Karpas-422 (cell line): ENCODE data around the gene COL8A1. TPM values are rescaled to one million over a fixed set of nuclear protein-coding genes. Genes with fewer than 3 reads are reported as not detected.
"Not testable (repeated sequence)": the region's sequence is repeated elsewhere in the genome, so short reads cannot be mapped to it uniquely, and the experiment has no call there.

Experiments used
- DNase-seq: peaks from one replicate; pipeline ENCODE4 v3.0.0-alpha.2; 2015
- H2AFZ ChIP-seq: fragments of 200-600 bp; sonication (generic); 2 replicates; pipeline ENCODE4 v1.6.1; 2014; ENCODE audit warnings: antibody characterized with exemption, low read length, mixed read lengths
- H3K27ac ChIP-seq: fragments of 200-600 bp; sonication (generic); 2 replicates; pipeline ENCODE4 v1.5.1; 2014; ENCODE audit warnings: mild to moderate bottlenecking, low read length, moderate library complexity
- H3K27me3 ChIP-seq: fragments of 200-600 bp; sonication (generic); 2 replicates; pipeline ENCODE4 v1.6.1; 2014; ENCODE audit warnings: low read length, mixed read lengths
- H3K36me3 ChIP-seq: fragments of 200-600 bp; sonication (generic); 2 replicates; pipeline ENCODE4 v1.6.1; 2014; ENCODE audit warnings: low read length, mixed read lengths; ENCODE audit not compliant: insufficient read depth
- H3K4me1 ChIP-seq: fragments of 200-600 bp; sonication (generic); 2 replicates; pipeline ENCODE4 v1.6.1; 2014; ENCODE audit warnings: mild to moderate bottlenecking, low read length, mixed read lengths
- H3K4me2 ChIP-seq: fragments of 200-600 bp; sonication (generic); 2 replicates; pipeline ENCODE4 v1.6.1; 2014; ENCODE audit warnings: low read length, low read depth, mild to moderate bottlenecking; ENCODE audit not compliant: poor library complexity, severe bottlenecking
- H3K4me3 ChIP-seq: fragments of 200-600 bp; sonication (generic); 2 replicates; pipeline ENCODE4 v1.5.1; 2014; ENCODE audit warnings: mild to moderate bottlenecking, antibody characterized with exemption, low read length, mixed read lengths
- H3K79me2 ChIP-seq: fragments of 200-600 bp; sonication (generic); 2 replicates; pipeline ENCODE4 v1.6.1; 2014; ENCODE audit warnings: mild to moderate bottlenecking, low read length, mixed read lengths
- H3K9ac ChIP-seq: fragments of 200-600 bp; sonication (generic); 2 replicates; pipeline ENCODE4 v1.6.0; 2014; ENCODE audit warnings: low read length
- H3K9me2 ChIP-seq: fragments of 200-600 bp; sonication (generic), shearing (Covaris generic); replicated peaks from 2 replicates; pipeline ENCODE4 v1.6.0; 2014; ENCODE audit warnings: mild to moderate bottlenecking, low read length, moderate library complexity; ENCODE audit not compliant: insufficient read depth
- H3K9me3 ChIP-seq: fragments of 300-700, 200-600 bp; sonication (generic); 2 replicates; pipeline ENCODE4 v1.6.1; 2014; ENCODE audit warnings: low read length, mixed read lengths
- H4K20me1 ChIP-seq: fragments of 200-600 bp; sonication (generic); 2 replicates; pipeline ENCODE4 v1.6.1; 2014; ENCODE audit warnings: mild to moderate bottlenecking, antibody characterized with exemption, low read length, low read depth; ENCODE audit not compliant: insufficient read depth
- total RNA-seq: library from RNA; depleted of rRNA; stranded (reverse); fragments of >200 nt; shearing (Covaris generic); gene quantifications from 2 replicates; pipeline ENCODE4 v1.2.3, GENCODE V29; 2014; ENCODE audit warnings: low replicate concordance

COL8A1 gene
- total RNA-seq, 1 experiment from 2014 or later = not detected

GRCh38 chr3:99720985-99721632, 82.7 kb downstream of the COL8A1 start:
- Histone ChIP-seq H3K9ac (no peak overlapping the region), H3K36me3 (no peaks in the 10 kb centered on the region), H3K79me2 (no peaks in the 10 kb centered on the region), H3K9me3 (no peaks in the 10 kb centered on the region), H3K4me2 (no peak overlapping the region), H3K4me1 (no peaks in the 10 kb centered on the region), H2AFZ (no peak overlapping the region), H3K27ac (no peak overlapping the region), H3K27me3 (no peaks in the 10 kb centered on the region), H3K4me3 (no peak overlapping the region), H3K9me2 (no peaks in the 10 kb centered on the region), H4K20me1 (no peaks in the 10 kb centered on the region)
- no peak for DNase-seq

GRCh38 chr3:99721633-99722007, 83.2 kb downstream of the COL8A1 start:
- Histone ChIP-seq H3K27me3 (no peaks in the 10 kb centered on the region), H2AFZ (no peak overlapping the region), H3K4me3 (no peak overlapping the region), H3K9ac (no peak overlapping the region), H3K79me2 (no peaks in the 10 kb centered on the region), H3K27ac (no peak overlapping the region), H3K36me3 (no peaks in the 10 kb centered on the region), H3K4me1 (no peaks in the 10 kb centered on the region), H3K9me3 (no peaks in the 10 kb centered on the region), H3K4me2 (no peak overlapping the region), H3K9me2 (no peaks in the 10 kb centered on the region), H4K20me1 (no peaks in the 10 kb centered on the region)
- no peak for DNase-seq

GRCh38 chr3:99724276-99724675, 85.9 kb downstream of the COL8A1 start:
- H4K20me1 ChIP-seq = no peaks in the 10 kb centered on the region
- no peaks in the 10 kb centered on the region for H3K9me2 ChIP-seq
- no peak overlapping the region for H3K4me2 ChIP-seq
- no peaks in the 10 kb centered on the region for H3K36me3 ChIP-seq
- no peak overlapping the region for H2AFZ ChIP-seq
- no peak overlapping the region for H3K27ac ChIP-seq
- H3K9me3 ChIP-seq = no peaks in the 10 kb centered on the region
- no peak overlapping the region for H3K4me3 ChIP-seq
- no peaks in the 10 kb centered on the region for H3K4me1 ChIP-seq
- no peaks in the 10 kb centered on the region for H3K27me3 ChIP-seq
- no peak overlapping the region for H3K9ac ChIP-seq
- H3K79me2 ChIP-seq = no peaks in the 10 kb centered on the region
- no peak for DNase-seq

GRCh38 chr3:99730870-99731269, 92.5 kb downstream of the COL8A1 start:
- Histone ChIP-seq H2AFZ (no peak overlapping the region), H3K9me2 (no peaks in the 10 kb centered on the region), H3K27me3 (no peaks in the 10 kb centered on the region), H3K4me1 (no peaks in the 10 kb centered on the region), H3K4me2 (no peak overlapping the region), H4K20me1 (no peaks in the 10 kb centered on the region), H3K36me3 (no peaks in the 10 kb centered on the region), H3K79me2 (no peaks in the 10 kb centered on the region), H3K27ac (no peak overlapping the region), H3K9me3 (no peaks in the 10 kb centered on the region), H3K9ac (no peak overlapping the region), H3K4me3 (no peak overlapping the region)
- DNase-seq = no peak

DNA sequence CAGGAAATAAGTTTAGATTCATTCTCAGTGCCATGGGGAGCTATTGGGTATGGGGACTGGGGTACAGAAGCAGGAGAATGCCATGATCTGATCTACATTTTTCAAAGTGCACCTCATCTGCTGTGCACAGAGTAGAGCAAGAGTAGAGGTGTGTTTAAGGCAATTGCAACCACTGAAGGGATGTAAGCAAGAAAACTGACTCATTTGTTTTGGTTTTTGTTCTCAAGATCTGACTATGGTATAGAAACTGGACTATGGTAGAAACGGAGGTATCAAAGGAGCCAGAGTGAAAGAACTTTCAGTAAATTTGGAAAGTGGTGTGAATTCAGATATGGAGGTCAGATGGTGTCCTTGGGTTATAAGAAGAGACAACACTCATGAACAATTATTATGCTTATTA, 93.1 kb downstream of the COL8A1 start:
- Histone ChIP-seq H3K36me3 (no peaks in the 10 kb centered on the region), H3K9me3 (no peaks in the 10 kb centered on the region), H4K20me1 (no peaks in the 10 kb centered on the region), H3K27ac (no peak overlapping the region), H3K27me3 (no peaks in the 10 kb centered on the region), H3K4me3 (no peak overlapping the region), H3K9me2 (no peaks in the 10 kb centered on the region), H3K4me2 (no peak overlapping the region), H3K9ac (no peak overlapping the region), H2AFZ (no peak overlapping the region), H3K79me2 (no peaks in the 10 kb centered on the region), H3K4me1 (no peaks in the 10 kb centered on the region)
- no peak for DNase-seq

GRCh38 chr3:99740371-99740770, 102.0 kb downstream of the COL8A1 start:
- H3K27me3 ChIP-seq, H2AFZ ChIP-seq, H3K79me2 ChIP-seq, H4K20me1 ChIP-seq, H3K9ac ChIP-seq, H3K4me1 ChIP-seq, H3K9me2 ChIP-seq, H3K4me2 ChIP-seq, H3K27ac ChIP-seq, H3K9me3 ChIP-seq, H3K36me3 ChIP-seq, H3K4me3 ChIP-seq, DNase-seq: not testable (repeated sequence)

DNA sequence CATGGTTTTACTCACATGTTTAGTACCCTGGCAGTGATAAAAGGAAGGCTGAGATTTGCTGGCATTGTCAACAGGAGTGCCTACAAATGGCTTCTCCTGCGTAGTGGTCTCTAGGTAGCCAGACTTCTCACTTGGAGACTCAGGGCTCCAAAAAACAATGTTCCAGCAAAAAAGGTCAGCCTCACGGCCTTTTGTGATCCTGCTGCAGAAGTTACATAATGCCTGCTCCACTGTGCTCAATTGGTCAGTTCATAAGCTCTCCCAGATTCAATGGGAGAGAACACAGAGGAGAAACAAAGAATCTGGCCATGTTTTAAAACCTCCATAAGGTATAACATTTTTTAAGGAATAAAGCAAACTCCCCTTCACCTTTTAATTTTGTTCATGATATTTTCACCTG, 103.2 kb downstream of the COL8A1 start:
- Histone ChIP-seq H3K9ac (no peak overlapping the region), H3K9me2 (no peaks in the 10 kb centered on the region), H3K4me2 (no peak overlapping the region), H3K36me3 (no peaks in the 10 kb centered on the region), H4K20me1 (no peaks in the 10 kb centered on the region), H3K9me3 (no peaks in the 10 kb centered on the region), H3K79me2 (no peaks in the 10 kb centered on the region), H2AFZ (no peak overlapping the region), H3K27me3 (no peaks in the 10 kb centered on the region), H3K27ac (no peak overlapping the region), H3K4me3 (no peak overlapping the region), H3K4me1 (no peaks in the 10 kb centered on the region)
- no peak for DNase-seq

DNA sequence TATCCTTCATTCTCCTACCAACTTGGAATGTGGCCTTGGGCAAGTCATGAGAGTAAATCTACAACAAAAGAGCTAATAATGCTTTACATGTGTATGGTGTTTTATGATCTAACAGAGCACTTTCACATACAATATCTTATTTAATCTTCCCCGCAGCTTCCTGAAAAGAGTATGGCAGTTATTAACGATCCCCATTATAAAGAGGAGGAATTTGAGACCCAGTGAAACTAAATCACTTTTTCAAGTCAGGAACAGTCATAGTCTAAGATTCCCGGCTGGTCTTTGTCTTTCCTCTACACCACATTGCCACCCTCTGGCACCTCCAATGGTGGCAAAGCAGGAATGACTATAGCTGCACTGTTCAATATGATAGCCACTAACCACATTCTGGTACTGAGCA, 109.5 kb downstream of the COL8A1 start:
- no peak overlapping the region for H3K27ac ChIP-seq
- no peaks in the 10 kb centered on the region for H3K9me2 ChIP-seq
- no peak overlapping the region for H3K9ac ChIP-seq
- H4K20me1 ChIP-seq = no peaks in the 10 kb centered on the region
- no peak overlapping the region for H3K4me3 ChIP-seq
- no peak for DNase-seq
- H3K27me3 ChIP-seq = no peaks in the 10 kb centered on the region
- no peaks in the 10 kb centered on the region for H3K4me1 ChIP-seq
- H3K36me3 ChIP-seq = no peaks in the 10 kb centered on the region
- H2AFZ ChIP-seq = no peak overlapping the region
- no peak overlapping the region for H3K4me2 ChIP-seq
- no peaks in the 10 kb centered on the region for H3K9me3 ChIP-seq
- H3K79me2 ChIP-seq = no peaks in the 10 kb centered on the region

DNA sequence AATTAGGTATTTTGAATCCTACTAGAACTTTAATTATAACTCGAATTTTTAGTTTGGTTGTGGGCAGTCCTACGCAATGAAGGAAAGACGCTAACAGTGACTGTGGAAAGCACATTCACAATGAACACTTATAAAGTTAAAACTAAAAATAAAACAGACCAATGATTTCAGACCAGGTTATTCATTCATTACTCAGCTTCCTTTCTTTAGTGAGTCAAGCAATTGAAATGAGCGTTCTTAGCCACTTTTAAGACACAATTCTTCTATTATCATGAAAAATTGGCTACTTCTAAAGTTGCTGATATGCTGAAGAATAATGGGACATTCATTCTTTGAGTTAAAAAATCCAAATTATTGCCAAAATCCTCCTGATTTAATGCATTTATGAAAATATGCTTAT, 113.3 kb downstream of the COL8A1 start:
- DNase-seq = no peak
- no peaks in the 10 kb centered on the region for H3K9me2 ChIP-seq
- H3K27ac ChIP-seq = no peak overlapping the region
- H3K9ac ChIP-seq = no peak overlapping the region
- H3K4me1 ChIP-seq = no peaks in the 10 kb centered on the region
- H3K79me2 ChIP-seq = no peaks in the 10 kb centered on the region
- H4K20me1 ChIP-seq = no peaks in the 10 kb centered on the region
- H3K9me3 ChIP-seq = no peaks in the 10 kb centered on the region
- no peaks in the 10 kb centered on the region for H3K36me3 ChIP-seq
- H3K4me3 ChIP-seq = no peak overlapping the region
- H3K4me2 ChIP-seq = no peak overlapping the region
- H3K27me3 ChIP-seq = no peaks in the 10 kb centered on the region
- no peak overlapping the region for H2AFZ ChIP-seq
